Activated CD4-positive, alpha-beta memory T cell treated with anti-CD3 and anti-CD28 coated beads, Interleukin-2, amount 10 ng/mL, durations not matched to agents 7 days and 5 days (primary cell): ENCODE results near the gene FCRL3. TPM values are rescaled to one million over a fixed set of nuclear protein-coding genes. Genes with fewer than 3 reads are reported as not detected.

Source experiments
- CTCF ChIA-PET: fragments of 350-600 bp; sonication (Branson Sonifier 250); formaldehyde crosslinking; loops from one replicate; lab custom pipeline; 2021; ENCODE audit warnings: antibody characterized with exemption, inconsistent platforms; lab: Charles Lee
- POLR2A ChIA-PET: fragments of 350-600 bp; sonication (Branson Sonifier 250); formaldehyde crosslinking; loops from one replicate; lab custom pipeline; 2021; ENCODE audit warnings: antibody characterized with exemption; lab: Charles Lee
- DNase-seq: peaks from one replicate; pipeline ENCODE4 v3.0.0-alpha.2; 2020
- H3K27ac Mint-ChIP-seq: one replicate; pipeline ENCODE4 v1.8.0; 2021; ENCODE audit warnings: mild to moderate bottlenecking, mixed read lengths
- H3K27me3 Mint-ChIP-seq: one replicate; pipeline ENCODE4 v1.8.0; 2021; ENCODE audit warnings: mixed read lengths
- H3K36me3 Mint-ChIP-seq: one replicate; pipeline ENCODE4 v1.8.0; 2021; ENCODE audit warnings: low read depth, mixed read lengths
- H3K4me1 Mint-ChIP-seq: one replicate; pipeline ENCODE4 v1.8.0; 2021; ENCODE audit warnings: mixed read lengths
- H3K4me3 Mint-ChIP-seq: one replicate; pipeline ENCODE4 v1.8.0; 2021; ENCODE audit warnings: mild to moderate bottlenecking, mixed read lengths
- H3K9me3 Mint-ChIP-seq: one replicate; pipeline ENCODE4 v1.8.0; 2021; ENCODE audit warnings: mixed read lengths
- total RNA-seq, 2 experiments: library from RNA; stranded (reverse); gene quantifications; one replicate each; pipeline ENCODE4 v1.2.3, GENCODE V29; 2021

FCRL3 gene
- total RNA-seq, 2 experiments from 2014 or later: 0.15 to 0.73 TPM

GRCh38 chr1:157702308-157702825, 1.8 kb upstream of the FCRL3 start:
- DNase-seq: no peak
- Mint-ChIP-seq H3K27me3 (peaks cover 8% of the 10 kb centered on the region), H3K9me3 (no peaks in the 10 kb centered on the region), H3K4me3 (no peak overlapping the region), H3K4me1 (no peaks in the 10 kb centered on the region), H3K36me3 (no peaks in the 10 kb centered on the region), H3K27ac (no peak overlapping the region)
- ChIA-PET POLR2A (no interaction called here), CTCF (no interaction called here)

- H3K27me3 Mint-ChIP-seq: peaks cover 8% of the 10 kb centered on the region
- no peaks in the 10 kb centered on the region for H3K4me1 Mint-ChIP-seq
- H3K9me3 Mint-ChIP-seq: no peaks in the 10 kb centered on the region
- no peak overlapping the region for H3K4me3 Mint-ChIP-seq
- ChIA-PET CTCF (no interaction called here), POLR2A (no interaction called here)
- H3K36me3 Mint-ChIP-seq: no peaks in the 10 kb centered on the region
- no peak overlapping the region for H3K27ac Mint-ChIP-seq
- DNase-seq: no peak
Measured at GRCh38 chr1:157700305-157700704, 264 bp downstream of the FCRL3 start.

GRCh38 chr1:157697781-157698569, 2.6 kb downstream of the FCRL3 start:
- Mint-ChIP-seq H3K9me3 (no peaks in the 10 kb centered on the region), H3K27me3 (peaks cover 8% of the 10 kb centered on the region), H3K4me3 (no peak overlapping the region), H3K27ac (no peak overlapping the region), H3K4me1 (no peaks in the 10 kb centered on the region), H3K36me3 (no peaks in the 10 kb centered on the region)
- ChIA-PET POLR2A (no interaction called here), CTCF (no interaction called here)
- DNase-seq: no peak

GRCh38 chr1:157696966-157697628, 3.5 kb downstream of the FCRL3 start:
- no peak overlapping the region for H3K4me3 Mint-ChIP-seq
- no peaks in the 10 kb centered on the region for H3K4me1 Mint-ChIP-seq
- ChIA-PET POLR2A (no interaction called here), CTCF (no interaction called here)
- peaks cover 8% of the 10 kb centered on the region for H3K27me3 Mint-ChIP-seq
- no peaks in the 10 kb centered on the region for H3K9me3 Mint-ChIP-seq
- DNase-seq: no peak
- no peak overlapping the region for H3K27ac Mint-ChIP-seq
- H3K36me3 Mint-ChIP-seq: no peaks in the 10 kb centered on the region

GRCh38 chr1:157695417-157695816, 5.2 kb downstream of the FCRL3 start:
- no peaks in the 10 kb centered on the region for H3K9me3 Mint-ChIP-seq
- ChIA-PET CTCF (no interaction called here), POLR2A (no interaction called here)
- no peaks in the 10 kb centered on the region for H3K36me3 Mint-ChIP-seq
- no peak for DNase-seq
- H3K4me1 Mint-ChIP-seq: no peaks in the 10 kb centered on the region
- no peak overlapping the region for H3K4me3 Mint-ChIP-seq
- peaks cover 3% of the 10 kb centered on the region for H3K27me3 Mint-ChIP-seq
- no peak overlapping the region for H3K27ac Mint-ChIP-seq

GRCh38 chr1:157691285-157691920, 9.2 kb downstream of the FCRL3 start:
- CTCF ChIA-PET: interaction anchor here (1.0 to 2.1 kb wide), 3 partner anchors 111 to 321 kb away, joined by 3 to 14 read pairs (median 3); no protein-coding TSS in a partner anchor
- no peaks in the 10 kb centered on the region for H3K4me1 Mint-ChIP-seq
- no peak for DNase-seq
- H3K27me3 Mint-ChIP-seq: no peaks in the 10 kb centered on the region
- H3K27ac Mint-ChIP-seq: no peak overlapping the region
- POLR2A ChIA-PET: no interaction called here
- H3K36me3 Mint-ChIP-seq: no peaks in the 10 kb centered on the region
- H3K4me3 Mint-ChIP-seq: no peak overlapping the region
- no peaks in the 10 kb centered on the region for H3K9me3 Mint-ChIP-seq

- Mint-ChIP-seq H3K27ac (no peak overlapping the region), H3K27me3 (no peaks in the 10 kb centered on the region), H3K4me1 (no peaks in the 10 kb centered on the region), H3K9me3 (no peaks in the 10 kb centered on the region), H3K36me3 (no peaks in the 10 kb centered on the region), H3K4me3 (no peak overlapping the region)
- ChIA-PET CTCF (no interaction called here), POLR2A (no interaction called here)
- no peak for DNase-seq
Measured at GRCh38 chr1:157682710-157683437, 17.7 kb downstream of the FCRL3 start.

GRCh38 chr1:157678721-157679120, 21.8 kb downstream of the FCRL3 start:
- POLR2A ChIA-PET: no interaction called here
- Mint-ChIP-seq H3K9me3 (no peaks in the 10 kb centered on the region), H3K4me1 (no peaks in the 10 kb centered on the region), H3K4me3 (no peak overlapping the region), H3K27ac (no peak overlapping the region), H3K36me3 (no peaks in the 10 kb centered on the region), H3K27me3 (no peaks in the 10 kb centered on the region)
- CTCF ChIA-PET: no interaction called here
- DNase-seq: no peak

- Mint-ChIP-seq H3K4me3 (no peak overlapping the region), H3K4me1 (no peaks in the 10 kb centered on the region), H3K27ac (no peak overlapping the region), H3K9me3 (peaks cover 8% of the 10 kb centered on the region), H3K27me3 (no peaks in the 10 kb centered on the region), H3K36me3 (no peaks in the 10 kb centered on the region)
- CTCF ChIA-PET: no interaction called here
- POLR2A ChIA-PET: no interaction called here
- DNase-seq: no peak
Measured at GRCh38 chr1:157673008-157673407, 27.6 kb downstream of the FCRL3 start.

GRCh38 chr1:157671895-157672294, 28.7 kb downstream of the FCRL3 start:
- H3K9me3 Mint-ChIP-seq: peaks cover 12% of the 10 kb centered on the region
- no peaks in the 10 kb centered on the region for H3K27me3 Mint-ChIP-seq
- H3K4me3 Mint-ChIP-seq: no peak overlapping the region
- no peaks in the 10 kb centered on the region for H3K4me1 Mint-ChIP-seq
- no peaks in the 10 kb centered on the region for H3K36me3 Mint-ChIP-seq
- no peak for DNase-seq
- H3K27ac Mint-ChIP-seq: no peak overlapping the region
- CTCF ChIA-PET: no interaction called here
- POLR2A ChIA-PET: no interaction called here

- Mint-ChIP-seq H3K9me3 (no peaks in the 10 kb centered on the region), H3K4me3 (no peak overlapping the region)
- POLR2A ChIA-PET: no interaction called here
Measured at GRCh38 chr1:157659576-157660247, 40.9 kb downstream of the FCRL3 start.

GRCh38 chr1:157658571-157658970, 42.0 kb downstream of the FCRL3 start:
- Mint-ChIP-seq H3K4me1 (no peaks in the 10 kb centered on the region), H3K27ac (no peak overlapping the region), H3K9me3 (no peaks in the 10 kb centered on the region), H3K36me3 (no peaks in the 10 kb centered on the region), H3K4me3 (no peak overlapping the region), H3K27me3 (peaks cover 10% of the 10 kb centered on the region)
- ChIA-PET POLR2A (no interaction called here), CTCF (no interaction called here)
- DNase-seq: no peak

More at GRCh38 chr1:157659576-157660247, 40.9 kb downstream of the FCRL3 start:
- no peak for DNase-seq
- Mint-ChIP-seq H3K4me1 (no peaks in the 10 kb centered on the region), H3K36me3 (no peaks in the 10 kb centered on the region), H3K27ac (no peak overlapping the region), H3K27me3 (peaks cover 11% of the 10 kb centered on the region)
- CTCF ChIA-PET: no interaction called here
